ENCODE results near the gene IL32.

The IL32 gene

GRCh38 chr16:3094289-3095027 lies 29.0 kb downstream of the IL32 start:
- peak; percentile 33 for DNase-seq

DNA sequence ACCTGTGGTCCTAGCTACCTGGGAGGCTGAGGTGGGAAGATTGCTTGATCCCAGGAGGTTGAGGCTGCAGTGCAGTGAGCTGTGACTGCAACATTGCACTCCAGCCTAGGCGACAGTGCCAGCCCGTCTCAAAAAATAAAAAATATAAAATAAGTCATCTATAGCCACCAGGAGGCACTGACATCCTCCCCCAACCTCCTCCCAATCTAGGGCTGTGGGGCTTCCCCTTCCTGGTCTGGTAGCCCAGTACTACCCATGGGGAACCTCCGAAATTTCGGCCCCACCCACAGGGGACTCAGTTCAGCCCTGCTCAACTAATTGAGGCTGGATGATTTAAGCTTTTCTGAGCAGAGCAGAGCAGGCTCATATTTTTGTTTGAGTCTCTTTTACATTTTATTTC lies 30.4 kb downstream of the IL32 start:
- no peak for DNase-seq

DNA sequence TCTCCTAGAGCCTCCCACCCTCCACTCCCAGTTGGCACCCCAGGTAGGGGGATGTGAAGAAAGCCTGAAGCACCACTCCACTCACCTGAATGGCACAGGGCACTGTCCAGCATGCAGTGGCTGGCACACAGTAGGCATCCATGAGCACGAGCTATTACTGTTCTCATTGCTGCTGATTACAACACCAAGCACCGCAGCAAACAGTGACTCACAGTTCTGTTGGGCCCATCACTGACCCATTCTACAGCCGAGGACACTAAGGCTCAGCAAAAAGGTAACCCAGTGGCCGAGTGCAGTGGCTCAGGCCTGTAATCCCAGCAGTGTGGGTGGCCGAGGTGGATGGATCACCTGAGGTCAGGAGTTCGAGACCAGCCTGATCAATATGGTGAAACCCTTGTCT lies 30.9 kb downstream of the IL32 start:
- DNase-seq = no peak

DNA sequence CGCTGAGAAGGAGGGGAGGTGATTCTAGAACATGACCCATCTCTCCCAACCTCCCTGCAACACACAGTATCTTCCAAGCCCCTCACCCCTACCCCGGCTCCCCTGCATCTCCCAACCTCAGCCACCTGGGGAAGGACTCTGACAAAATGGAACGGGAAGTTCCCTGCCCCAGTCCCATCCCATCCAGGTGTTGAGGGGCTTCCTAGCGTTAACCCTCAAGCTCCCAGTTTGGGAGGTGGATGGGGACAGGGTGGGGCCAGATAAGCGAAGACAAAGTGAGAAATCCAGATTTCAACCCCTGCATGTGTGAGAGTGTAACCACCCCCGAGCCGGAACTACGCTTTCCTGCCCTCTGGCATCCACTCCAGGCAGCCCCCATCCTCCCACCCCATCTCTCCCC lies 31.8 kb downstream of the IL32 start:
- no peak for DNase-seq

- DNase-seq = no peak
These were observed 33.3 kb downstream of the IL32 start, which contains the start of gene ZSCAN10 for GRCh38 chr16:3098459-3099394. Gene ZSCAN10 (minus strand): TSS chr16:3099294. CDS start chr16:3092937, 6,357 bp downstream.

- no peak for DNase-seq
These were observed 33.9 kb downstream of the IL32 start for GRCh38 chr16:3099395-3099731.

DNA sequence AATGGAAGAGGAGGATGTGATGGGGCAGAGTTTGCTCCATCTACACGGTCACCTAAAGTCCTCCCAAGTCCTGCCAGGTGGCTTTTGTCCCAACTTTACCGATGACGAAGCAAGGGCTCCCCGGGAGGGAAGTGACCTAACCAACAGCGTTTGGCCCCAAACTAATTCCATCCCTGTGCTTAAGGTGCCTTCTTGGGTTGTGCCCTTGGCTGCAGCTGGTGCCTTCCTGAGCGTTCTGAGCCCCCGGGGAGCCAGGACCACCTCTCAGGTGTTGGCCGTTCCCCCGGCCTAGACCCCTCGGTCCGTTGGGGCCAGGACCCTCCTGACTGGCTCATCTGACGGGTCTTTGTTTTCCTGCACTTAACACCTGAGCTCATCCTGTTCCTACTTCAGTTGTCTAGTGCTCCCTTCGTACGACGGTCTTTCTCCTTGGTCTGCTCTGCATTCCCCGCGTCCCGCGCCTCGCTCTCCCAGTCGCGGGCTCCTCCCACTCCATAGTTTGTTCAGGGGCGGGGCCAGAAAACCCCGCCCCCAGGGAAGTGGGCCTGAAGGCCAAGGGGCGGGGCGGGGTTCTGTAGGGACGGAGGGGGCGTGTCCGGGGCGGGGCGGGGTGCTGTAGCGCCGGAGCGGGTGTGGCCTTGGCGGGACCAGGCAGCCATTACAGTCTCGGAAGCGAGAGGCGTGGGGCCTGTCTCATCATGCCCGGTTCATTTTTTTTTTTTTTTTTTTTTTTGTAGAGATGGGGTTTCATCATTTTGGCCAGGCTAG lies 34.5 kb downstream of the IL32 start:
- DNase-seq = peak; percentile 91

DNA sequence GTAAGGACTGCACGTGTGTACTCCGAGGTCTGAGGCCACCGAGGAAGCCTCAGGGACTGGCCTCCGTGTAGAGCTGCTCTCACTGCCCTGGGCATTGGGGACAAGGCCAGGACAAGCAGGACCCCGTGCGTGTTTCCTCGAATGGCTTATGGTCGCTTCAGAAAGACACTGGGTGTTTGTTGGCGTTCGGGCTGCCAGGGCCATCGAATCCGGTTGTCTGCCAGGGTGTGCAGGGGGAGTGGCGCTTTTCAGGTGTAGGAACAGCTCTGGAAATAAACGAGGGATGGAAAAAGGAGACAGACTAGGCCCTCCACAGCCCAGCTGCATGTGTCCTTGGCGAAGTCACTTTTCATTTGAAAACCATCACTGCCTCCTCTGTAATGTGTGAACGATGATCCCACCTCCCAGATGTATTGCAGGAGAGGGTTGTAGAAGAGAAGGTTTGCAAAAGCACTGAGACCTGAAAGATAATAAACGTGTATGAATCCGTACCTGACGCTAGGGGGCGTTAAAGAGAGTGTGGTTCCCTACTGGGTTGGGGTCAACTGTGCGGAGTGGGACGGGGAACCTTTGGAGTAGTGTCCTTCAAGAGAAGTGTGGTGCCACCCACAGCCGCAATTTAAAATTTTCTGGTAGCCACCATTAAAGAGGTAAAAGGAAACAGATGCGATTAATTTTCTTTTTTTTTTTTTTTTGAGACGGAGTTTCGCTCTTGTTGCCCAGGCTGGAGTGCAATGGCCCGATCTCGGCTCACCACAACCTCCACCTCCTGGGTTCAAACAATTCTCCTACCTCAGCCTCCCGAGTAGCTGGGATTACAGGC lies 35.8 kb downstream of the IL32 start:
- DNase-seq = no peak

GRCh38 chr16:3101841-3102470 lies 36.5 kb downstream of the IL32 start:
- DNase-seq = peak; percentile 84

DNA sequence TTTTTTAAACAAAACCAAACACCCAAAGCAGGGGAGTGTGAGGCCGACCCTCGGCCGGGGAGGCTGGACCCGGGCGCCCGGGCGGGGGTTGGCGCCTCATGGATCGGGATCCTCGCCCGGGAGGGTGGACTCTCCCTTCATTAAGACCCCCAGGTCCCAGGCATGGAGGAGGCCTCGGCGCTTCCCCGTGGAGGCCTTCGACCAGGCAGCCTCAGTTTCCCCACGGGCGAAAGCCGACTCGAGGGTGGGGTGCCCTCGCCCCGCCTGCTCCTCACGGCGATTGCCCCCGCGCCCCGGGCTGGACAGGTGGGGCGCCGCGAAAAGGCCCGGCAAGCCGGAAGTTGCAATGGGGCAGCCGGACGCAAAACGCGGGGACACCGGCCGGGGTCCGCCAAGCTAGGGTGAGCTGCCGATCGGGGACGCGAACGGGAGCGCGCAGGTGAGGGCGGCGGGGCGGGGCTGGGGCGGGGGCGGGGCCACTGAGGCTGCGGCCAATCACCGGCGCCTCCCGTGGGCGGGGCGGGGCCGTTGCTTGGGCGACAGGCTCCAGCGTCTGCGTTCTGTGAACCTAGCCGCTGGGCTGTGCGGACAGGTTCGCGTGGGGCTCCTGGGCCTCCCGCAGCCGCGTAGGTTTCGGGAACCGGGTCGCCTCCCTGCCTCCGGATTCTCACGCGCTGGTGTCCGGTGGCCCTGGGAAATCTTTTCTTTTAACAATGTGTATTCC lies 40.9 kb downstream of the IL32 start:
- peak; percentile 64 for DNase-seq

DNA sequence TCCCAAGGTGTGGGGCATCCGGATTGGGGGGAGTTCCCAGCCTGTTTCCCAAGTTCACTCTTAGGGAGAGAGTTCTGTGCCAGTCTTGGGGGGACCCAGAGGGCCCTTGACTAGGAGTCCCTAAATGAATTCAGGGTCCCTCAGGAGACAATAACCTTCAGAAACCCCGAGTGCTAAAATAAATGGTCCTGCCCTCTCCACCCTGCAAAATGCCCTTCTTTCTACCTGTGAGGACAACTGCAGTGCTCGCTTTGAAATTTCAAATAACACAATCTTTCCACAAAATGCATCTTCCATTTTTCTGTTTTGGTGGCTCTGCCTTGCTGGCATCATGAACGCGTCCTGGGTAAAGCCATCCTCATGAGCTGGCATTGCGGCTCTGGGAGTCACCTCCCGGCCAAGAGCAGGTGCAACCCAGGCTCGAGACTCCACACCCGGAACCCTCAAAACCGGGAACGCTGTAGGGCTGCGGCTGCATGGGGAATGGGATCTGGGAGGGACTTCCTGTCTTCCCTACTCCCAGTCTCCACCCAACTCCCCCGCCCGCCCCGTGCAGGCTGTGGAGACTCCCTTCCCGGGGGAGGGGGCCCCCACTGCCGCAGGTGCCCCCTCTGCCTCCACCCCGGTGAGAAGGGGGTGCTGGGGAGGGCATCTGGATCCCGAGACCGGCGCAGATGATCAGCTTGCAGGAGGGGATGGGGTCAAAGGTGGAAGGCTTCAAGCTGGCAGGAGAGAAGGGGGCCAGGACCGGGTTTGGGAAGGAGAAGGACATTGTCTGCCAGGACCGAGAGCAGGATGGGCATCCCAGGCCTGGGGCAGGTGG lies 46.8 kb downstream of the IL32 start, which contains the start of gene ZNF205:
Gene ZNF205, plus strand, starts transcription at position 529 of the 823 bp plus-strand sequence. CDS start 845 bp downstream, outside the sequence.
- peak; percentile 53 for DNase-seq

DNA sequence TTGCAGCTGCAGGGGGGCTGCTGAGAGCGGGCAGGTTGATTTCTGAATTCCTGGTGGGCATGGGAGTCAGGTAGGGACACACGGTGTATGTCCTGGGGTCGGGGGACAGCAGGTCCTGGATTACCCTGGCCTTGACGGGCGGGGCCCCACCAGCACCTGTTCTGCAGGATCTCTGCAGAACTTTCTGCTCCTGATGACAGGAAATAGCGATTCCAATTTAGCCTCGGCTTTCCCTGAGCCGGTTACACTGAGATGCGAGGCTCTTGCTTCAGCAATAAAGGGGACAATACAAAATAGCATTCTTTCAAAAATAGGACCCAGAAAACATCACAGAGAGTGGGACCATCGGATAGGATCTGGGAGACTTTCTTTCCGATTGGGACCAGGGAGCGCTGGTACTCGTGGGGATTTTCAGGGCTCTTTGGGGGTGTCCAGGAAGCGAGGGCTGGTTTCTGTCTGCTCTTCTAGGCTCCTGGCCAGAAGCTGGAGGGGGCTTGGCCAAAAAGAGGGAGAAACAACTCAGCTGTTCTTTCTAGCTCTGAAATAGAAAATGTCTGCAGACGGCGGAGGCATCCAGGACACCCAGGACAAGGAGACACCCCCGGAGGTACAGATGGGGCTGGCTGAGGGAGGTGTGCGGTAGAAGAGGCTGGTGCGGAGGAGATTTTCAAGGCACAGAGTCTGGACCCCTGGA lies 47.6 kb downstream of the IL32 start:
- no peak for DNase-seq

DNA sequence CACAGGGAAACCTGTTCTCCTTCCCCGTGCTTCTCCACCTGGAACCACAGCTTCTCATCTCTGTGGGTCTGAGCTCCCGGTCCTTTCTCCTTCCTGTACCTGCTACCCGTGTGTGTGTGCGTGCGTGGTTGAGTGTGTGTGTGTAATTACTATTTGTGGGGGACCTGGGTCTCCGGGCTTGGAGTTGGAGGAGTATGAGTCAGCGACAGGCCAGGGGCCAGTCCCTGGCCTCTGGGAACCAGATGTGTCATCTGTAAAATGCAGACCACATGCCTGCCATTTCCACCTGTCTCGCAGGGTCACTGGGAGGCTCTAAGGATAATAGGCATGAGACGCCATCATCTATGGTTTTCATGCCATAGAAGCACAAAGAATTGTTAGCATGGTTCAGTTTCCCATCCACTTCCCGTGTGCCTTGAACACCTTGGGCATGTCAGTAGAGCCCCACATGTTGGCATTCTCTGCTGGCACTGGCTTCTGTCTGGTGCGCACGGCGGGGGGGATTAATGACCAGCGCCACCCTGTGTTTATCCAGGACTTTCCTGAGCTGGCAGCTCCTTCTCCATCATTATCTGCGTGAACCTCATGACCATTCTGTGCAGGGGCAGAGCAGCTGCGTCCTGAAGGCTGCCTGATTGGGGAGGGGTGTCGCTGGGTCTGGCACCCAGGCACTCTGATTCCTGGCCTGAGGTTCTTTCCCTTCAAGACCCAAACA lies 48.5 kb downstream of the IL32 start:
- no peak for DNase-seq

- DNase-seq = no peak
These were observed 49.6 kb downstream of the IL32 start for GRCh38 chr16:3115003-3115402.

DNA sequence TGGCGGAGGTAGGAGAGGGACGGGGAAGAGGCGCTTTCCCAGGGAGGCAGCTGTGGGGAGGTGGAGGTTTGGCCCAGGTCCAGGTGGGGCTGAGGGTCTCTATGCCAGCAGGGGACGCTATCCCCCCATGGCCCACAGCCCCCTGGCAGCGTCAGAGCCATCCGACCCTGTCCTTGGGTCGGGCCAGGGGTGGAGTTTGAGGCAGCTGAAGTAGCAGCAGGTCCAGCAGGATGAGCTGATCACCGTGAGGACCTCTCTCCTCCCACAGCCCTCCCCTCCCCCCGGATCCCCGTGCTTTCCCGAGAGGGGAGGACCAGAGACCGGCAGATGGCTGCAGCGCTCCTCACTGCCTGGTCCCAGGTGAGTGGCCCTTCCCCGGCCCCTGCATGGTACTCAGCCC lies 50.1 kb downstream of the IL32 start:
- no peak for DNase-seq

- DNase-seq = no peak
These were observed 52.9 kb downstream of the IL32 start for GRCh38 chr16:3118204-3118790.

DNA sequence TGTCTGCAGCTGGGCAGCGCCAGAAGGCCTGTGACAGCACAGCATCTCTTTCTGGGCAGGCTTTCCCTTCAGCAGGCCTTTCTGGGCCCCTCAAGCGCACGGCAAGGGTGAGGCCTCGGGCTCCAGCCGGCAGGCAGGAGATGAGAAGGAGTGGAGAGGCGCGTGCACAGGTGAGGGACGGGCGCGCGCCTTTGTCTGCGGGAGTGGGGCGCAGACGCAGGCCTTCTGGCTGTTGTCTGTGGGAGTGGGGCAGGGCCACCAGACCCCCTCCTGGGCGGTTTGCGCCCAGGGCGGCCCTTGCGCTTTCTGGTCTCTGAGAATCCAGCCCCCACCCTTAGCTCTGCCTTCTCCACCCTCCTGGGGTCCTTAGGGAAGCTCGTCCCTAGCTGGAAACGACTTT lies 53.4 kb downstream of the IL32 start:
- DNase-seq = no peak
